Measurements from ENCODE around the gene TEX26.
"Not testable (repeated sequence)": the region's sequence is repeated elsewhere in the genome, so short reads cannot be mapped to it uniquely, and the experiment has no call there.

TEX26 gene

GRCh38 chr13:30916991-30917390 lies 15.5 kb upstream of the TEX26 start:
- in situ Hi-C loops (cut with MboI; ENCODE audit: low pct_unique_long_range_greater_than_20kb, low sequenced_read_pairs) = no loop called here
- no peak for DNase-seq

GRCh38 chr13:30918662-30919405 lies 13.6 kb upstream of the TEX26 start:
- no peak for DNase-seq
- in situ Hi-C loops (cut with MboI; ENCODE audit: low pct_unique_long_range_greater_than_20kb, low sequenced_read_pairs) = no loop called here

DNA sequence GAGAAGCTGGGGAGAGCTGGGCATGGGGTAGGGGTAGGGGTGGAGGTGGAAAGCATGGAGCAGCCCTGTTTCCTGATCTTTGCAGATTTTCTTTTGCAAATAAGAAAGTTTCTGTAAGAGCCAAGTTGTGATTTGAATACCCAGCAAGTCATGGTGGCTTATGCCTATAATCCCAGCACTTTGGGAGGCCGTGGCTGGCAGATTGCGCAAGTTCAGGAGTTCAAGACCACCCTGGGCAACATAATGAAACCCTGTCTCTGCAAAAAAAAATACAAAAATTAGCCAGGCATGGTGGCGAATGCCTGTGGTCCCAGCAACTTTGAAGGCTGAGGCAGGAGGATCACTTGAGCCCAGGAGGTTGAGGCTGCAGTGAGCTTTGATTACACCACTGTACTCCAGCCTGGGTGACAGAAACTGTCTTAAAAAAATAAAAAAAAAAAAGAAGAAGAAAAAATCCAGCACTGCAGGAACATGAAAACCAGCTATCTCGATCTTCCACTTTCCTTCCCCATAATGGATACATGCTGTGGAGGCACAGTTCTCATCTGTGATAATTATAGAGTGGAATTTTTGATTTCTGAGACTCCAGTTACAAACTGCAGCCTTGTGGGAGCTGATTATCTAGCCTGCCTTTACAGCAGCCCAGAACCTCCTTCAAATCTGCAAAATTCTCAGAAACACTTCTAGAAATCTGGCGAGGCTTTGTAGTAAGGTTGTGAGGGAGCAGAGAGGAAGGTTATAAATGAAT lies 12.1 kb upstream of the TEX26 start:
- in situ Hi-C loops (cut with MboI; ENCODE audit: low pct_unique_long_range_greater_than_20kb, low sequenced_read_pairs) = no loop called here
- no peak for DNase-seq

DNA sequence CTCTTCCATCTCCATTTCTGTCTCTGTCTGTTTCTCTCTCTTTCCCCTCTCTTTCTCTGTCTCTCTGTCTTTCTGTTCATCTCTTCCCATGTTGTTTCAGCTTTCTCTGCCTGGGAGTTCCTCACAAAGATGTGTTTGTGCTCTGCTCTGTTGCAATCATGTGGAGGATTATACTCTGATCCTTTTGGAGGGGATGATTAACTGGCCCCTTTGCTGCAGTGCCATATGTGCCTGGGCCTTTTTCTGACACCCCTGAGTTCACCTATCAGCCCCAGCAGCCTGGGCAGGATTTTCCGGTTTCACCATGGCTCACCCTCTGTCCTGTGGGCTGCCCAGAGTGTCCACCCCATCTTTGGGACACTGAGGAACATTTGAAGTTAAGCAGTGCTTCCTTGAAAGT lies 9.0 kb upstream of the TEX26 start:
- in situ Hi-C loops (cut with MboI; ENCODE audit: low pct_unique_long_range_greater_than_20kb, low sequenced_read_pairs) = no loop called here
- DNase-seq = no peak

GRCh38 chr13:30924721-30925120 lies 7.7 kb upstream of the TEX26 start:
- in situ Hi-C loops (cut with MboI; ENCODE audit: low pct_unique_long_range_greater_than_20kb, low sequenced_read_pairs) = no loop called here
- no peak for DNase-seq

- no peak for DNase-seq
- in situ Hi-C loops (cut with MboI; ENCODE audit: low pct_unique_long_range_greater_than_20kb, low sequenced_read_pairs) = no loop called here
These were observed 7.0 kb upstream of the TEX26 start for GRCh38 chr13:30925429-30925828.

DNA sequence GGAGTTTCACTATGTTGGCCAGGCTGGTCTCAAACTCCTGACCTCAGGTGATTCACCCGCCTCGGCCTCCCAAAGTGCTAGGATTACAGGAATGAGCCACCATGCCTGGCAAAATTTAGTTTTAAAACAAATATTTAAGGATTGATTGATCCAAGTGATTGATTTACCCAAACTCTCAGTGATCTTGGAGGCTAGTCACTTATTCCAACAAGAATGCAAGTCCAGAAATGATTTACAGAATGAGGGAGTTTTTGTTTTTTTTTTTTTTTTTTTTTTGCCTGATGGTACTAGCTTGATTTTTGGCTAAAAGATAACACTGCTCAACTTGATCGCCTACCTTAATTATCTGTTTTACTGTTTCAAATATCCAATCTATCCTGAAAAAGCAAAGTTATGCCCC lies 5.7 kb upstream of the TEX26 start:
- in situ Hi-C loops (cut with MboI; ENCODE audit: low pct_unique_long_range_greater_than_20kb, low sequenced_read_pairs) = no loop called here
- no peak for DNase-seq

DNA sequence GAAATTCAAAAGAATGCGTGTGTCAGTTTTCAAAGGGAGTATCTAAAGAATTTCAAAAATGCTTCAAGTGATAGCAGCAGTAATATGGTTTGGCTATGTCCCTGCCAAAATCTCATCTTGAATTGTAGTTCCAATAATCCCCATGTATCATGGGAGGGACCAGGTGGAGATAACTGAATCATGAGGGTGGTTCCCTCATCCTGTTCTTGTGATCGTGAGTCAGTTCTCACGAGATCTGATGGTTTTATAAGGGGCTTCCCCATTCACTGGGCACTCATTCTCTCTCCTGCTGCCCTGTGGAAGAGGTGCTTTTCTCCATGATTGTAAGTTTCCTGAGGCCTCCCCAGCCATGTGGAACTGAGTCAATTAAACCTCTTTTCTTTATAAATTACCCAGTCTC lies 5.3 kb upstream of the TEX26 start:
- not testable (repeated sequence) for DNase-seq

DNA sequence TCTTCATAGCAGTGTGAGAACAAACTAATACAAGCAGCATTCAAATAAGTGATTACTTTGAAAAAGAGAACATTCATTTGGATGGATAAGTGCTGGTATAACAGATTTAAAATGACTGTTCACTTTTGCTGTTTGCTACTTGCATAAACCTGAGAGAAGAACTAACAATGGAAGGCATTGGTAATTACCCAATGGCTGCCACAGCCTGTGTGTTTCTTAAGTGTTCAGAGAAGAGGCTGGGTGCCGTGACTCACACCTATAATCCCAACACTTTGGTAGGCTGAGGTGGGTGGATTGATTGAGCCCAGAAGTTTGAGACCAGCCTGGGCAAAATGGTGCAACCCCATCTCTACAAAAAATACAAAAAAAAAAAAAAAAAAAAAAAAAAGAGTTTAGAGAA lies 4.9 kb upstream of the TEX26 start:
- DNase-seq = no peak
- in situ Hi-C loops (cut with MboI; ENCODE audit: low pct_unique_long_range_greater_than_20kb, low sequenced_read_pairs) = no loop called here

More for the DNA sequence above, 5.3 kb upstream of the TEX26 start:
- in situ Hi-C loops (cut with MboI; ENCODE audit: low pct_unique_long_range_greater_than_20kb, low sequenced_read_pairs) = not testable (repeated sequence)

- in situ Hi-C loops (cut with MboI; ENCODE audit: low pct_unique_long_range_greater_than_20kb, low sequenced_read_pairs) = no loop called here
- no peak for DNase-seq
These were observed 3.5 kb upstream of the TEX26 start for GRCh38 chr13:30928978-30929377.

- no peak for DNase-seq
These were observed 856 bp downstream of the TEX26 start for GRCh38 chr13:30933354-30933670.

GRCh38 chr13:30934381-30934780 lies 1.9 kb downstream of the TEX26 start:
- in situ Hi-C loops (cut with MboI; ENCODE audit: low pct_unique_long_range_greater_than_20kb, low sequenced_read_pairs) = no loop called here
- DNase-seq = no peak

More at GRCh38 chr13:30933354-30933670, 856 bp downstream of the TEX26 start:
- in situ Hi-C loops (cut with MboI; ENCODE audit: low pct_unique_long_range_greater_than_20kb, low sequenced_read_pairs) = no loop called here

DNA sequence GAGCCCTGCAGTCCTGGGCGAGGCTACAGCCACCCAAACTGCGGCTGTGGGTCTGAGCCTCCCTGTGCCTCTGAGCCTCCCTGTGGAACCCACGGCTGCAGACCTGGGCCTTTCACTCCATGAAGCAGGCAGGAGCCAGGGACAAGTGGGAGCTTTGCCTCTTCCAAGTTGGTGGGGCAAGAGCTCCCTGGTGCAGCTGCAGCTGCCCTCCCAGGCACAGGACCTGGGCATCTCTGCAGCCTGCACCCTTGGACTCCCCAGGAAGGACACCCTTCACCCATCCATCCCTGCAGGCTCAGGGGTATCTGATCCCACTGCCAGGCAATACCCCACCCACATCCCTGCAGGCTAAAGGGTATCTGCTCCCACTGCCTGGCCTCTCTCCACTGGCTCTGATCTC lies 2.3 kb downstream of the TEX26 start:
- in situ Hi-C loops (cut with MboI; ENCODE audit: low pct_unique_long_range_greater_than_20kb, low sequenced_read_pairs) = no loop called here
- no peak for DNase-seq

DNA sequence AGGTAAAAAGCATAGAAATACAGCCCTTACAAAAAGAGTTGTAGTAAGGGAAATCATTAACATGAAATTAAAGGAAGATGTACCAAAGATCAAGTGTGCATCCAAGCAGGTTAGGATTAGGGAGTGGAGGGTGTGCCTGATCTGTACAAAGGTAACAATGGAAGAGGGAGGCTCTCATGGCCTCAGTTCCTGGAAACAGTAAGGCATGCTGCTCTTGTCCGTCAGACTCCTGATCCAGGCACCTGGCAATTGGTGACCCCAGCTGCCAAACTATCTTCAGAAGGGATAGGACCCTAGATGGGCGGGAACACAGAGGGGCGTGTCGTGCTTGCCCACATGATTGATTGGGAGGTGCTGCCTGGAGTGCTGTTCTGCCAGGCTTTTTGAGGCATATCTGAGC lies 4.5 kb downstream of the TEX26 start:
- in situ Hi-C loops (cut with MboI; ENCODE audit: low pct_unique_long_range_greater_than_20kb, low sequenced_read_pairs) = no loop called here
- no peak for DNase-seq

- in situ Hi-C loops (cut with MboI; ENCODE audit: low pct_unique_long_range_greater_than_20kb, low sequenced_read_pairs) = no loop called here
- no peak for DNase-seq
These were observed 11.4 kb downstream of the TEX26 start for GRCh38 chr13:30943881-30944280.

DNA sequence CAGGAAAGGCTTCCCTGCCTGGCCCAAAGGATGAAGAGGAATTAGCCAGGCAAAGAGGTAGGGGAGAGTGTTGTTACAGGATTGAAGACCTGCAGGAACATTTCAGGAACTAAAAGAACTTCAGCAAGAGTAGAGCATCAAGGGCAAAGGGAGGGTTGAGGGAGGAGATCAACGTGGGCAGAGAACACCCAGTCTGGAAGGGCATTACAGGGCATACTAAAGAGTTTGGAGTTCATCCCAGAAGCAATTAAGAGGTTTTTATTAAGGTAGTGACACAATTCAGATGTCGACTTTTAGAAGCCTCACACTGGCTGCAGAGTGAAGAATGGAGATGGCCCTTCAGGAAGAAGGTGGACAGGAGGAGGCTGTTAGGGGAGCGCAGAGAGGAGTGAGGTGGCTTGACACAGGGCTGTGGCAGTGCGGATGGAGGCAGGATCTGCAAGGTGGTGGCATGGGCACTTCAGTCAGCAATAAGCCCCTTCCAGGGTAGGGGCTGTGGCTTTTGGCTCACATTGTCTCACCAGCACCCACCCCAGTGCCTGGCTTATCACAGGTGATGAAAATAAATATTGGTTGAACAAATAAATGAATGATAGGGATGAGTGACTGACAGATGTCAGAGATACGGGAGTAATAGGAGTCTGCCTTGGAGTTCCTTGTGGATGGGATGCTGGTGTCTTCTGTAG lies 24.9 kb downstream of the TEX26 start:
- no peak for DNase-seq
- in situ Hi-C loops (cut with MboI; ENCODE audit: low pct_unique_long_range_greater_than_20kb, low sequenced_read_pairs) = no loop called here

- no peak for DNase-seq
- in situ Hi-C loops (cut with MboI; ENCODE audit: low pct_unique_long_range_greater_than_20kb, low sequenced_read_pairs) = no loop called here
These were observed 27.2 kb downstream of the TEX26 start for GRCh38 chr13:30959678-30960077.

DNA sequence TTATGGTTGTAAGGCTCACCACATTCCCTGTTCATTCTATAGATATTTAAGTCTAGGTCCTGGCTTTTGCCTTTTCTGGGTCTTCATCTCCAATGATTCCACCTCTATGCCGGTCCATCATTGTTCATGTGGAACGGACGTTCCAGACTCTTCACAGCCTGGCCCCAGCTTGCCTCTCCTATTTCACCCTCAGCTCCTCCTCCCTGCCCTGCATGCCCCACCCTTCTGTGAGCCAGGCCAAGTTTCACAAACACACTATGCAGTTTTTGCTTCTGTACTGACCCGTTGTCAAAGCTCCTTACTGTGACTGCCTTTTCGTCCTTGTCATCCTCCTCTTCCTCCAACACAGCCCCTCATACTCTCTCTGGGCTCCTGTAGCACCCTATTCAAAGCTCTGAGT lies 31.3 kb downstream of the TEX26 start:
- in situ Hi-C loops (cut with MboI; ENCODE audit: low pct_unique_long_range_greater_than_20kb, low sequenced_read_pairs) = no loop called here

DNA sequence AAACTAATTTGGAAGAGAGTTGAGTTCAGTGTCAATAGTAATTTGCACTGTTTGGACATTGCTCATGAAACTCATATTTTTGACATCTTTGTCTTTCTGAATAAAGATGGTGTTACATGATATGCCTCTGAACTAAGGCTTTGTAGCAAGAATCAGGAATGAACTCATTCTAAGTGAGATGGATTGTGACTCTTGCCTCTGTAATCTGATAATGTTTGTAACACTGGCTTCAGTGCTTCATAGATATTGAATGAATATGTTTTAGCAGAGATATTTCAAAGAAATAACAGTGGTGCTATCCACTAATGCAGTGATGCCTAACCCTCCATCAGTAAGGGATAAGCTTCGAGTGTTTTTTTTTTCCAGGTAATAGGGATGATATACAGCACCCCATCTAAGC lies 32.9 kb downstream of the TEX26 start:
- DNase-seq = no peak
- in situ Hi-C loops (cut with MboI; ENCODE audit: low pct_unique_long_range_greater_than_20kb, low sequenced_read_pairs) = no loop called here

More for the DNA sequence above, 31.3 kb downstream of the TEX26 start:
- no peak for DNase-seq

- no peak for DNase-seq
- in situ Hi-C loops (cut with MboI; ENCODE audit: low pct_unique_long_range_greater_than_20kb, low sequenced_read_pairs) = no loop called here
These were observed 33.6 kb downstream of the TEX26 start for GRCh38 chr13:30966101-30966500.

Data from KBM-7 (cell line).